Parathyroid adenoma (tissue), 2 donors: ENCODE measurements around the gene CRB2.

Source experiments
- H2AFZ ChIP-seq: fragments of 300-600 bp; sonication (generic); one replicate; pipeline ENCODE4 v1.7.0; 2017; ENCODE audit warnings: antibody characterized with exemption, mild to moderate bottlenecking
- H3K27ac ChIP-seq: fragments of 300-600 bp; sonication (generic); one replicate; pipeline ENCODE4 v1.7.0; 2017
- H3K27me3 ChIP-seq: fragments of 300-600 bp; sonication (generic); one replicate; pipeline ENCODE4 v1.7.0; 2017; ENCODE audit warnings: low read length; ENCODE audit not compliant: control insufficient read depth, insufficient read depth
- H3K36me3 ChIP-seq: fragments of 300-600 bp; sonication (generic); one replicate; pipeline ENCODE4 v1.7.0; 2017; ENCODE audit warnings: low read length; ENCODE audit not compliant: control insufficient read depth, insufficient read depth
- H3K4me1 ChIP-seq: fragments of 300-600 bp; sonication (generic); one replicate; pipeline ENCODE4 v1.7.0; 2017; ENCODE audit warnings: control low read depth
- H3K4me2 ChIP-seq: fragments of 300-600 bp; sonication (generic); one replicate; pipeline ENCODE4 v1.7.0; 2017; ENCODE audit warnings: low read length
- H3K4me3 ChIP-seq: fragments of 300-600 bp; sonication (generic); one replicate; pipeline ENCODE4 v1.7.0; 2017; ENCODE audit warnings: low read depth, low read length
- H3K79me2 ChIP-seq: fragments of 300-600 bp; sonication (generic); one replicate; pipeline ENCODE4 v1.7.0; 2017; ENCODE audit warnings: control low read depth
- H3K9ac ChIP-seq: fragments of 300-600 bp; sonication (generic); one replicate; pipeline ENCODE4 v1.7.0; 2017; ENCODE audit warnings: mild to moderate bottlenecking
- H3K9me3 ChIP-seq: fragments of 300-600 bp; sonication (generic); one replicate; pipeline ENCODE4 v1.7.0; 2017; ENCODE audit warnings: low read length; ENCODE audit not compliant: control insufficient read depth
- TF ChIP-seq, protein P1 (sequence below): fragments of 300-600 bp; sonication (generic); IDR thresholded peaks from one replicate; pipeline ENCODE4 v1.7.0; 2017; ENCODE audit warnings: antibody characterized with exemption, mild to moderate bottlenecking
- donor health status: primary hyperparathyroidism.

The CRB2 gene

DNA sequence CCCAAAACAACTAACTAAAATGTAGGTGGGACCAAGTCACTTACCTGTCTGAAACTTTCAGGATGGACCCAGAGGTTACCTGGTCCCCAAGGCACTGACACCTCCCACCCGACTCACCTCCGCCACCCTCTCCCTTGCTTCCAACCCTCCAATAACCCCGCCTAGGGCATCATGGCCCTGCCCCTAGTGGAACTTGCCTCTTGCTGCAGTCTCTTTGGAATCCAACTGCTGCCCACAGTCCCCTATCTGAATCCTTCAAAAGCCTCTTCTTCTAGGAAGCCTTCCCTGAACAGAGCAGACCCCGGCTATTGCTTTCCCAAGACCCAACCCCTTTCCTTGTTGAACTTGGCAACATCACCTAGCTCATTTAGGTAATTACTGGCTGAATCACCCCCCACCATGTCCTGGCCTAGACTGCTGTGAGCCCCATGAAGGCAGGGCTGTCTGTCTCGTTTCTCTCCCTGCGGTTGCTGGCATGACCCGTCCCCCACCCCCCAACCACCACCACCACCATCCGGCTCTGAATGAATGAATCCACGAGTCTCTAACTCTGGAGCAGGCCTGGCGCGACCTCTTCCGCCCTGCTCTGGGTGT is 9.4 kb downstream of the CRB2 start:
- no peak overlapping the region for H3K4me3 ChIP-seq
- no peaks in the 10 kb centered on the region for H3K79me2 ChIP-seq
- H3K4me1 ChIP-seq, result no peaks in the 10 kb centered on the region
- H3K9me3 ChIP-seq, result no peaks in the 10 kb centered on the region
- no peak overlapping the region for H2AFZ ChIP-seq
- H3K9ac ChIP-seq, result no peak overlapping the region
- no peaks in the 10 kb centered on the region for H3K36me3 ChIP-seq
- H3K27ac ChIP-seq, result no peak overlapping the region
- H3K27me3 ChIP-seq, result no peaks in the 10 kb centered on the region
- TF ChIP-seq, protein P1, sequence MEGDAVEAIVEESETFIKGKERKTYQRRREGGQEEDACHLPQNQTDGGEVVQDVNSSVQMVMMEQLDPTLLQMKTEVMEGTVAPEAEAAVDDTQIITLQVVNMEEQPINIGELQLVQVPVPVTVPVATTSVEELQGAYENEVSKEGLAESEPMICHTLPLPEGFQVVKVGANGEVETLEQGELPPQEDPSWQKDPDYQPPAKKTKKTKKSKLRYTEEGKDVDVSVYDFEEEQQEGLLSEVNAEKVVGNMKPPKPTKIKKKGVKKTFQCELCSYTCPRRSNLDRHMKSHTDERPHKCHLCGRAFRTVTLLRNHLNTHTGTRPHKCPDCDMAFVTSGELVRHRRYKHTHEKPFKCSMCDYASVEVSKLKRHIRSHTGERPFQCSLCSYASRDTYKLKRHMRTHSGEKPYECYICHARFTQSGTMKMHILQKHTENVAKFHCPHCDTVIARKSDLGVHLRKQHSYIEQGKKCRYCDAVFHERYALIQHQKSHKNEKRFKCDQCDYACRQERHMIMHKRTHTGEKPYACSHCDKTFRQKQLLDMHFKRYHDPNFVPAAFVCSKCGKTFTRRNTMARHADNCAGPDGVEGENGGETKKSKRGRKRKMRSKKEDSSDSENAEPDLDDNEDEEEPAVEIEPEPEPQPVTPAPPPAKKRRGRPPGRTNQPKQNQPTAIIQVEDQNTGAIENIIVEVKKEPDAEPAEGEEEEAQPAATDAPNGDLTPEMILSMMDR, result no peak
- no peak overlapping the region for H3K4me2 ChIP-seq

DNA sequence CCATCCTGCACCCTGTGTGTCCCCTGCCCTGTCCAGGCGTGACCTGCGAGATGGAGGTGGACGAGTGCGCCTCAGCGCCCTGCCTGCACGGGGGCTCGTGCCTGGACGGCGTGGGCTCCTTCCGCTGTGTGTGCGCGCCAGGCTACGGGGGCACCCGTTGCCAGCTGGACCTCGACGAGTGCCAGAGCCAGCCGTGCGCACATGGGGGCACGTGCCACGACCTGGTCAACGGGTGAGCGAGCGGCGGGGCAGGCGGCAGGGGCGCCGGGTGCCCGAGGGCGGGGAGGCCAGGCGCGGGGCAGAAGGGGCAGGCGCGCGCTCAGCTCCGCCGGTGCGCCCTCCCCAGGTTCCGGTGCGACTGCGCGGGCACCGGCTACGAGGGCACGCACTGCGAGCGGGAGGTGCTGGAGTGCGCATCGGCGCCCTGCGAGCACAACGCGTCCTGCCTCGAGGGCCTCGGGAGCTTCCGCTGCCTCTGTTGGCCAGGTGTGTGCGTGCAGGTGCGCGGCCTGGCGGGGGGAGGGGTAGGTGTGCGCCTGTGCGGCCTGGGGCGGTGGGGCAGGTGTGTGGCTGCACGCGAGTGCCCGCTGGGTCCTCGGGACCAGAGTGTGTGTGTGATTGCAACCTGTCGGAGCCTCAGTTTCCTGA is 10.0 kb downstream of the CRB2 start:
- no peak overlapping the region for H2AFZ ChIP-seq
- no peak overlapping the region for H3K27ac ChIP-seq
- TF ChIP-seq, protein P1, result no peak
- no peaks in the 10 kb centered on the region for H3K4me1 ChIP-seq
- no peaks in the 10 kb centered on the region for H3K27me3 ChIP-seq
- H3K9me3 ChIP-seq, result no peaks in the 10 kb centered on the region
- H3K4me2 ChIP-seq, result no peak overlapping the region
- no peak overlapping the region for H3K9ac ChIP-seq
- H3K36me3 ChIP-seq, result no peaks in the 10 kb centered on the region
- H3K4me3 ChIP-seq, result no peak overlapping the region
- H3K79me2 ChIP-seq, result no peaks in the 10 kb centered on the region

DNA sequence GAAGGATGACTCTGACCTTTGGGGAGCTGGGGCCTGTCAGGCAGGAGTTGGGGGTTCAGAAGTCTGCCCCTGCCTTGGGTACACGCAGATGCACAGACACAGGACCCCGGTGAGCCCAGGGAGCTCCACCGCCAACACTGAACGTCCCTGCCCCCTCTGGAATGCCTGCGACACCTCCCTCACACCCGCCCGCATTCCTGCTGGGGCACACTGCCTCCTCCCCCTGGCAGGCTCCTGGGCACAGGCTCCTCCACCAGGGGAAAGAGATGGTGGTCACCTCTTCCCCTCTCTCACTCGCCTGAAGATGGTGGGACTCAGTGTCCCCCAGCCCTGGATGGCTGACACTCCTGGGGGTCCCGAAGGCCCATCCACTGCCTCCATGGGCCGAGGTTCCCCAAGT is 12.0 kb downstream of the CRB2 start:
- H3K9ac ChIP-seq, result no peak overlapping the region
- no peak overlapping the region for H2AFZ ChIP-seq
- H3K79me2 ChIP-seq, result no peaks in the 10 kb centered on the region
- no peak overlapping the region for H3K4me3 ChIP-seq
- TF ChIP-seq, protein P1, result no peak
- no peak overlapping the region for H3K27ac ChIP-seq
- no peaks in the 10 kb centered on the region for H3K27me3 ChIP-seq
- H3K9me3 ChIP-seq, result no peaks in the 10 kb centered on the region
- no peak overlapping the region for H3K4me2 ChIP-seq
- no peaks in the 10 kb centered on the region for H3K36me3 ChIP-seq
- H3K4me1 ChIP-seq, result no peaks in the 10 kb centered on the region

DNA sequence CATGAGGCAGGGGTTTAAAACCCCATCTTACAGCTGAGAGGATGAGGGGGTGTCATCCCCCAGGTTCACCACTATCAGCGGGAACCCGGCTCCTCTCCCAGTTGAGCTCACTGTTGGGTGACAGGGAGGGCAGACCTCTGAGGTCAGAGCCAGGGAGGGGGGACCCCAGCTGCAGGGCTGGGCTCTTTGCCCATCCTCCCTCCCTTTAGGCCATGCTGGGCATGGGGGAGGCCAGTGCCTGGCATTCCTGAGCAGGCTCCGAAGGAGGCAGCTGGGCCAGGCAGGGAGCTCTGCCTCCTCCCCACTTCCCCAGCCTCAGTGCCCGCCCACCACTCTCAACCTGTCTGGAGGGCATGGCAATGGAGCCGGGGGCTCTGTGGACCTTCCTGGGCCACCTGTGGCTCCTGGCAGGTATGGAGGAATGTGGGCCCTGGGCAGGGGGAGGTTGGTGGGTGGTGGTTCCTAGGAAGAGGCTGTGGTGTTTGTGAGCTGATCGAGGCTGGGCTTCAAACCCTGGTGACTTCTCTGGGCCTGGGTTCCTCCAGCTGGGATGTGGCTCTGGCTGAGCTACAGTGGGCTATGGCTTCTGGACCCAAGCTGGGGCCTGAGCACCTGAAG is 12.6 kb downstream of the CRB2 start:
- H3K9ac ChIP-seq, result no peak overlapping the region
- no peak overlapping the region for H3K4me3 ChIP-seq
- TF ChIP-seq, protein P1, result no peak
- no peaks in the 10 kb centered on the region for H3K4me1 ChIP-seq
- no peaks in the 10 kb centered on the region for H3K36me3 ChIP-seq
- no peak overlapping the region for H3K27ac ChIP-seq
- H2AFZ ChIP-seq, result no peak overlapping the region
- H3K27me3 ChIP-seq, result no peaks in the 10 kb centered on the region
- H3K9me3 ChIP-seq, result no peaks in the 10 kb centered on the region
- H3K4me2 ChIP-seq, result no peak overlapping the region
- H3K79me2 ChIP-seq, result no peaks in the 10 kb centered on the region
